K562 (cell line): ENCODE data around the gene ZNF335. TPM values are rescaled to one million over a fixed set of nuclear protein-coding genes. Genes with fewer than 3 reads are reported as not detected.

Experiments used
- FOS ChIP-seq: IDR thresholded peaks from 3 replicates; pipeline ENCODE4 v1.6.1; 2011; ENCODE audit not compliant: insufficient read length; ENCODE audit errors: extremely low read depth
- FOXJ2 ChIP-seq: fragments of 200-800 bp; sonication (Bioruptor generic); IDR thresholded peaks from 2 replicates; pipeline ENCODE4 v1.6.1; 2016; ENCODE audit warnings: missing genetic modification characterization, missing compliant biosample characterization
- HNRNPLL ChIP-seq: fragments of 200-400 bp; formaldehyde crosslinking; IDR thresholded peaks from 2 replicates; pipeline ENCODE4 v1.6.1; 2017; ENCODE audit warnings: low read length, low read depth, mild to moderate bottlenecking; ENCODE audit not compliant: poor library complexity, severe bottlenecking
- JUN ChIP-seq, 2 experiments: sonication (generic) in 1 of 2; formaldehyde crosslinking in 1 of 2; IDR thresholded peaks; 2 replicates each; pipeline versions ENCODE4 v1.6.1 to v1.8.0; 2012 to 2022; ENCODE audit warnings: borderline replicate concordance in 2 of 2, mild to moderate bottlenecking in 2 of 2, improper control_type of control experiment in 1 of 2, low read depth in 1 of 2, low read length in 1 of 2, missing genetic modification reagents in 1 of 2
- L3MBTL2 ChIP-seq: fragments of 450-650 bp; IDR thresholded peaks from 2 replicates; pipeline ENCODE4 v1.6.1; 2016; ENCODE audit warnings: mild to moderate bottlenecking, moderate library complexity
- MLLT1 ChIP-seq, 2 experiments: fragments of 450-650 bp; IDR thresholded peaks; 2 replicates each; pipeline ENCODE4 v1.6.1; 2016
- MXD1 ChIP-seq: fragments of 250-450 bp; sonication (Bioruptor Pico); IDR thresholded peaks from 2 replicates; pipeline ENCODE4 v1.8.0; 2021; ENCODE audit warnings: borderline replicate concordance, mild to moderate bottlenecking, moderate library complexity; ENCODE audit not compliant: poor library complexity, severe bottlenecking
- NFIC ChIP-seq: fragments of 450-650 bp; IDR thresholded peaks from 2 replicates; pipeline ENCODE4 v1.6.1; 2017; ENCODE audit warnings: mild to moderate bottlenecking, inconsistent platforms
- NR3C1 ChIP-seq: sonication (generic); formaldehyde crosslinking; IDR thresholded peaks from 2 replicates; pipeline ENCODE4 v1.8.1; 2022; ENCODE audit warnings: missing genetic modification reagents
- RUNX1 ChIP-seq: sonication (generic); IDR thresholded peaks from 2 replicates; pipeline ENCODE4 v1.6.1; 2016; ENCODE audit warnings: antibody characterized with exemption, low read depth
- SIN3B ChIP-seq: fragments of 450-650 bp; IDR thresholded peaks from 2 replicates; pipeline ENCODE4 v1.6.1; 2017; ENCODE audit warnings: low read depth, mild to moderate bottlenecking, moderate library complexity
- STAT5A ChIP-seq: IDR thresholded peaks from 2 replicates; pipeline ENCODE4 v1.6.1; 2012; ENCODE audit warnings: low read length, inconsistent platforms, borderline replicate concordance
- TBP ChIP-seq: optimal IDR thresholded peaks from 2 replicates; pipeline ENCODE3; 2011; ENCODE audit warnings: low read depth, low read length, improper control_type of control experiment
- TCF3 ChIP-seq: sonication (generic); formaldehyde crosslinking; IDR thresholded peaks from 2 replicates; pipeline ENCODE4 v1.4.0; 2020; ENCODE audit warnings: mild to moderate bottlenecking, missing genetic modification reagents
- TOE1 ChIP-seq, 2 experiments: fragments of 450-650 bp in 1 of 2; sonication (generic) in 1 of 2; formaldehyde crosslinking in 1 of 2; IDR thresholded peaks; 2 replicates each; pipeline versions ENCODE4 v1.7.1 to v1.8.0; 2016 to 2022; ENCODE audit warnings: borderline replicate concordance in 2 of 2, mild to moderate bottlenecking in 2 of 2, antibody characterized with exemption in 1 of 2, inconsistent platforms in 1 of 2, low read depth in 1 of 2, missing genetic modification reagents in 1 of 2, moderate library complexity in 1 of 2
- U2AF2 ChIP-seq: fragments of 200-400 bp; formaldehyde crosslinking; optimal IDR thresholded peaks from 2 replicates; pipeline ENCODE3; 2017; ENCODE audit warnings: low read depth, mild to moderate bottlenecking, low read length
- polyA plus RNA-seq, 8 experiments: library from polyadenylated mRNA; depleted of rRNA in 4 of 8; stranded (reverse) in 5 of 8; unstranded in 3 of 8; fragments of >200 nt; fragmentation: Nextera tagmentation in 2 of 8; fragmentation: Illumina TruSeq in 1 of 8; extraction: Ambion mirVana in 2 of 8; extraction: Trizol in 1 of 8; gene quantifications; 2 replicates each; pipeline versions ENCODE4 v1.2.1 to v1.2.3, GENCODE V29; 2011 to 2014; ENCODE audit warnings: inconsistent platforms in 1 of 8, missing spikeins in 1 of 8
- total RNA-seq, 7 experiments: library from RNA; depleted of rRNA in 6 of 7; stranded (reverse); fragments of >200 nt in 6 of 7; fragmentation: Illumina TruSeq in 2 of 7; extraction: Trizol in 2 of 7; gene quantifications; 2 replicates each; pipeline versions ENCODE4 v1.2.1 to v1.2.3, GENCODE V29; 2011 to 2021; ENCODE audit warnings: low replicate concordance in 1 of 7
- TF ChIP-seq, protein P1 (sequence below): sonication (generic); formaldehyde crosslinking; IDR thresholded peaks from 2 replicates; pipeline ENCODE4 v1.8.0; 2022; ENCODE audit warnings: mild to moderate bottlenecking, missing genetic modification reagents, borderline replicate concordance
- TF ChIP-seq, protein P2 (sequence below): fragments of 200-800 bp; sonication (Bioruptor generic); IDR thresholded peaks from 2 replicates; pipeline ENCODE4 v1.6.1; 2017; ENCODE audit warnings: missing genetic modification characterization, missing compliant biosample characterization

The ZNF335 gene
- total and polyA plus RNA-seq, 9 of the 15 experiments (the other 6 are each of a cell fraction or from before 2014, with no cell fraction given), result 0.39 to 16.0 (median 7.6) TPM

GRCh38 chr20:45935416-45936046, 36.5 kb downstream of the ZNF335 start (continued):
- TF ChIP-seq, protein P1, sequence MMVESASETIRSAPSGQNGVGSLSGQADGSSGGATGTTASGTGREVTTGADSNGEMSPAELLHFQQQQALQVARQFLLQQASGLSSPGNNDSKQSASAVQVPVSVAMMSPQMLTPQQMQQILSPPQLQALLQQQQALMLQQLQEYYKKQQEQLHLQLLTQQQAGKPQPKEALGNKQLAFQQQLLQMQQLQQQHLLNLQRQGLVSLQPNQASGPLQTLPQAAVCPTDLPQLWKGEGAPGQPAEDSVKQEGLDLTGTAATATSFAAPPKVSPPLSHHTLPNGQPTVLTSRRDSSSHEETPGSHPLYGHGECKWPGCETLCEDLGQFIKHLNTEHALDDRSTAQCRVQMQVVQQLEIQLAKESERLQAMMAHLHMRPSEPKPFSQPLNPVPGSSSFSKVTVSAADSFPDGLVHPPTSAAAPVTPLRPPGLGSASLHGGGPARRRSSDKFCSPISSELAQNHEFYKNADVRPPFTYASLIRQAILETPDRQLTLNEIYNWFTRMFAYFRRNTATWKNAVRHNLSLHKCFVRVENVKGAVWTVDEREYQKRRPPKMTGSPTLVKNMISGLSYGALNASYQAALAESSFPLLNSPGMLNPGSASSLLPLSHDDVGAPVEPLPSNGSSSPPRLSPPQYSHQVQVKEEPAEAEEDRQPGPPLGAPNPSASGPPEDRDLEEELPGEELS (CRISPR knock-in tag), result 0 out of 2 replicates have a peak, but pooled peaks have one; percentile 53
- TF ChIP-seq NR3C1 (CRISPR knock-in tag) (no peak), NFIC (peak; percentile 60; the same call in 1 of the 2 replicates), RUNX1 (peak; percentile 95; the same call in 1 of the 2 replicates), SIN3B (no peak), FOS (no peak), L3MBTL2 (peak; percentile 19; the same call in 1 of the 2 replicates), U2AF2 (no peak), TOE1 (IDR thresholded peaks at IDR 0.05; ENCODE audit: borderline replicate concordance) (no peak), TOE1 (CRISPR knock-in tag; IDR thresholded peaks at IDR 0.05; ENCODE audit: borderline replicate concordance, low read depth) (no peak), STAT5A (peak; percentile 84), TBP (no peak), HNRNPLL (peak; percentile 14), MLLT1 (IDR thresholded peaks at IDR 0.05) (peak in 1 of 2 experiments; percentile 97; a peak in 2 of 4 replicates), MXD1 (CRISPR knock-in tag) (no peak), FOXJ2 (tag) (0 out of 2 replicates have a peak, but pooled peaks have one; percentile 58), JUN (IDR thresholded peaks at IDR 0.05; ENCODE audit: borderline replicate concordance, low read depth, low read length) (0 out of 2 replicates have a peak, but pooled peaks have one; percentile 8), JUN (CRISPR knock-in tag; IDR thresholded peaks at IDR 0.05; ENCODE audit: borderline replicate concordance) (no peak; the same call in 1 of the 2 replicates), TCF3 (peak; percentile 93)
- TF ChIP-seq, protein P2, sequence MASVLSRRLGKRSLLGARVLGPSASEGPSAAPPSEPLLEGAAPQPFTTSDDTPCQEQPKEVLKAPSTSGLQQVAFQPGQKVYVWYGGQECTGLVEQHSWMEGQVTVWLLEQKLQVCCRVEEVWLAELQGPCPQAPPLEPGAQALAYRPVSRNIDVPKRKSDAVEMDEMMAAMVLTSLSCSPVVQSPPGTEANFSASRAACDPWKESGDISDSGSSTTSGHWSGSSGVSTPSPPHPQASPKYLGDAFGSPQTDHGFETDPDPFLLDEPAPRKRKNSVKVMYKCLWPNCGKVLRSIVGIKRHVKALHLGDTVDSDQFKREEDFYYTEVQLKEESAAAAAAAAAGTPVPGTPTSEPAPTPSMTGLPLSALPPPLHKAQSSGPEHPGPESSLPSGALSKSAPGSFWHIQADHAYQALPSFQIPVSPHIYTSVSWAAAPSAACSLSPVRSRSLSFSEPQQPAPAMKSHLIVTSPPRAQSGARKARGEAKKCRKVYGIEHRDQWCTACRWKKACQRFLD, result 0 out of 2 replicates have a peak, but pooled peaks have one; percentile 22
